HepG2 (cell line): ENCODE data around the gene GINS2. TPM values are rescaled to one million over a fixed set of nuclear protein-coding genes. Genes with fewer than 3 reads are reported as not detected.

ENCODE experiments used
- ATAC-seq: fragments of 200-7000 bp; cut with Tn5 transposase; 3 replicates; pipeline ENCODE4 v1.9.1; 2020; ENCODE audit warnings: mild to moderate bottlenecking, moderate library complexity
- BruUV-seq: library from RNA; stranded (reverse); fragments of 400-500 nt; replicated peaks from 2 replicates; lab custom pipeline; 2021; lab: Mats Ljungman, UMichigan
- CTCF ChIA-PET: fragments of 300-600 bp; formaldehyde crosslinking; extraction: SDS; loops from one replicate; lab custom pipeline; 2021; ENCODE audit warnings: low total read pairs, inconsistent platforms, low intra/inter-chr PET ratio; lab: Yijun Ruan, JAX
- POLR2A ChIA-PET: fragments of 350-600 bp; sonication (Branson Sonifier 250); formaldehyde crosslinking; loops from one replicate; lab custom pipeline; 2020; ENCODE audit warnings: antibody characterized with exemption, inconsistent platforms; lab: Yijun Ruan, JAX
- DNase-seq: peaks from one replicate; pipeline ENCODE4 v3.0.0-alpha.2; 2015; ENCODE audit warnings: low spot score
- FAIRE-seq: peaks from 3 replicates; lab custom pipeline; 2011; peaks lifted over from hg19 to GRCh38; lab: Jason Lieb, UNC
- H2AFZ ChIP-seq: one replicate; pipeline ENCODE4 v1.6.1; 2011; ENCODE audit warnings: low read length, inconsistent platforms
- H3K27ac ChIP-seq: fragments of 300-600 bp; 3 replicates; pipeline ENCODE4 v1.8.0; 2011; ENCODE audit warnings: mixed run types, mild to moderate bottlenecking, mixed read lengths, low read length, inconsistent platforms; ENCODE audit not compliant: insufficient read depth; ENCODE audit errors: extremely low read length
- H3K27me3 ChIP-seq, 2 experiments: fragments of 200-600 bp in 1 of 2; 2 replicates in 1 of 2; 3 replicates in 1 of 2; pipeline versions ENCODE4 v1.6.0 to v1.8.0; 2011; ENCODE audit warnings: low read length in 2 of 2, mild to moderate bottlenecking in 2 of 2, moderate library complexity in 2 of 2, inconsistent platforms in 1 of 2; ENCODE audit not compliant: insufficient read depth in 2 of 2, control insufficient read depth in 1 of 2
- H3K36me3 ChIP-seq, 2 experiments: fragments of 200-600 bp in 1 of 2; replicated peaks in 1 of 2; 2 replicates in 1 of 2; 3 replicates in 1 of 2; pipeline versions ENCODE4 v1.5.1 to v1.8.0; 2011; ENCODE audit warnings: low read length in 2 of 2, inconsistent platforms in 1 of 2; ENCODE audit not compliant: insufficient read depth in 2 of 2, control insufficient read depth in 1 of 2
- H3K4me1 ChIP-seq: 2 replicates; pipeline ENCODE4 v1.5.1; 2012; ENCODE audit warnings: low read length, inconsistent platforms; ENCODE audit not compliant: insufficient read depth
- H3K4me2 ChIP-seq: 2 replicates; pipeline ENCODE4 v1.6.0; 2011; ENCODE audit warnings: low read depth, low read length, inconsistent platforms
- H3K4me3 ChIP-seq, 3 experiments: fragments of 200-600 bp in 1 of 3; sonication (generic), shearing (Covaris generic) in 1 of 3; replicated peaks in 1 of 3; 2 replicates each; pipeline ENCODE4 v1.5.1; 2011 to 2016; ENCODE audit warnings: low read length in 3 of 3, inconsistent platforms in 2 of 3, low read depth in 2 of 3, mild to moderate bottlenecking in 2 of 3, control low read depth in 1 of 3, mixed read lengths in 1 of 3; ENCODE audit not compliant: insufficient read depth in 1 of 3
- H3K79me2 ChIP-seq: one replicate; pipeline ENCODE4 v1.6.1; 2011; ENCODE audit warnings: low read length, inconsistent platforms; ENCODE audit not compliant: insufficient read depth
- H3K9ac ChIP-seq: 2 replicates; pipeline ENCODE4 v1.6.0; 2011; ENCODE audit warnings: mild to moderate bottlenecking, low read depth, low read length, inconsistent platforms; ENCODE audit not compliant: insufficient read depth
- H3K9me3 ChIP-seq: 2 replicates; pipeline ENCODE4 v1.5.1; 2012; ENCODE audit warnings: mild to moderate bottlenecking, low read length
- H4K20me1 ChIP-seq: 2 replicates; pipeline ENCODE4 v1.6.0; 2011; ENCODE audit warnings: inconsistent platforms, mild to moderate bottlenecking, low read length, moderate library complexity; ENCODE audit not compliant: insufficient read depth
- ASH2L ChIP-seq: fragments of 300-600, 200-600 bp; sonication (generic); IDR thresholded peaks from 2 replicates; pipeline ENCODE4 v1.7.0; 2017; ENCODE audit warnings: low read depth, mild to moderate bottlenecking, moderate library complexity, mixed read lengths, low read length; ENCODE audit not compliant: insufficient read length
- ATF3 ChIP-seq: sonication (generic); formaldehyde crosslinking; IDR thresholded peaks from 2 replicates; pipeline ENCODE4 v1.4.0; 2020; ENCODE audit warnings: missing genetic modification reagents
- BHLHE40 ChIP-seq: IDR thresholded peaks from 2 replicates; pipeline ENCODE4 v1.6.1; 2011; ENCODE audit warnings: low read length, improper control_type of control experiment
- FOSL1 ChIP-seq: sonication (generic); formaldehyde crosslinking; IDR thresholded peaks from 2 replicates; pipeline ENCODE4 v1.9.0; 2021; ENCODE audit warnings: missing genetic modification reagents, borderline replicate concordance
- FOSL2 ChIP-seq: sonication (generic); formaldehyde crosslinking; IDR thresholded peaks from 2 replicates; pipeline ENCODE4 v1.4.0; 2020; ENCODE audit warnings: missing genetic modification reagents
- FOXA3 ChIP-seq: IDR thresholded peaks from 2 replicates; pipeline ENCODE4 v1.6.1; 2016; ENCODE audit warnings: missing genetic modification reagents, missing compliant biosample characterization
- FOXM1 ChIP-seq: sonication (generic); formaldehyde crosslinking; IDR thresholded peaks from 2 replicates; pipeline ENCODE4 v1.5.0; 2020; ENCODE audit warnings: missing genetic modification reagents
- HDAC1 ChIP-seq: sonication (generic); formaldehyde crosslinking; IDR thresholded peaks from 2 replicates; pipeline ENCODE4 v1.5.1; 2020; ENCODE audit warnings: mild to moderate bottlenecking, missing genetic modification reagents
- HNF4G ChIP-seq, 2 experiments: sonication (generic) in 1 of 2; formaldehyde crosslinking in 1 of 2; IDR thresholded peaks; 2 replicates each; pipeline versions ENCODE4 v1.4.0 to v1.6.1; 2011 to 2020; ENCODE audit warnings: borderline replicate concordance in 2 of 2, low read depth in 2 of 2, mild to moderate bottlenecking in 2 of 2, low read length in 1 of 2, missing genetic modification reagents in 1 of 2, moderate library complexity in 1 of 2
- ISL2 ChIP-seq: sonication (generic); formaldehyde crosslinking; IDR thresholded peaks from 2 replicates; pipeline ENCODE4 v1.5.0; 2020; ENCODE audit warnings: missing genetic modification reagents
- MIXL1 ChIP-seq: IDR thresholded peaks from 2 replicates; pipeline ENCODE4 v1.6.1; 2016
- NFRKB ChIP-seq: fragments of 450-650 bp; IDR thresholded peaks from 2 replicates; pipeline ENCODE4 v1.6.1; 2017
- NR2F1 ChIP-seq, 2 experiments: fragments of 450-650 bp in 1 of 2; formaldehyde crosslinking in 1 of 2; IDR thresholded peaks; 2 replicates each; pipeline versions ENCODE4 v1.5.0 to v1.6.1; 2016 to 2020; ENCODE audit warnings: mild to moderate bottlenecking in 1 of 2, missing compliant biosample characterization in 1 of 2, missing genetic modification reagents in 1 of 2, moderate library complexity in 1 of 2
- TEAD3 ChIP-seq: optimal IDR thresholded peaks from 2 replicates; pipeline ENCODE3; 2016; ENCODE audit warnings: borderline replicate concordance
- ZNF121 ChIP-seq: sonication (generic); formaldehyde crosslinking; IDR thresholded peaks from 2 replicates; pipeline ENCODE4 v1.5.0; 2020; ENCODE audit warnings: mild to moderate bottlenecking, missing genetic modification reagents
- ZNF788 ChIP-seq: sonication (generic); formaldehyde crosslinking; IDR thresholded peaks from 2 replicates; pipeline ENCODE4 v1.5.0; 2020; ENCODE audit warnings: mild to moderate bottlenecking, missing genetic modification reagents, borderline replicate concordance
- WGBS: methylation state at CpG from one replicate; pipeline ENCODE4 v1.1.6; 2017; ENCODE audit warnings: low lambda C conversion rate; 5-methylcytosine and 5-hydroxymethylcytosine counted together
- in situ Hi-C: cut with HindIII; loops from 2 replicates; pipeline ENCODE4 v1.10.0; 2017; ENCODE audit warnings: low pct_unique_long_range_greater_than_20kb; ENCODE audit not compliant: extremely low pct_ligation_motif_present
- intact Hi-C: fragments of 100-400 bp; cut with micrococcal nuclease; formaldehyde crosslinking; loops from one replicate; pipeline ENCODE4 v1.10.0; 2022; ENCODE audit not compliant: unreplicated experiment
- polyA plus RNA-seq, 8 experiments: library from polyadenylated mRNA; depleted of rRNA in 3 of 8; stranded (reverse) in 7 of 8; unstranded in 1 of 8; fragments of >200 nt; fragmentation: Illumina TruSeq in 4 of 8; extraction: Trizol in 4 of 8; gene quantifications; 2 replicates each; pipeline versions ENCODE4 v1.2.1 to v1.2.3, GENCODE V29; 2011 to 2016; ENCODE audit warnings: low read depth in 4 of 8, missing spikeins in 1 of 8, mixed read lengths in 1 of 8; ENCODE audit not compliant: insufficient read depth in 1 of 8
- total RNA-seq, 5 experiments: library from RNA; depleted of rRNA; stranded (reverse); fragments of >200 nt; fragmentation: Illumina TruSeq; extraction: Trizol; gene quantifications; 2 replicates each; pipeline ENCODE4 v1.2.3, GENCODE V29; 2016; ENCODE audit warnings: low read depth in 1 of 5
- TF ChIP-seq, protein P1 (sequence below): sonication (generic); formaldehyde crosslinking; IDR thresholded peaks from 2 replicates; pipeline ENCODE4 v1.5.1; 2020; ENCODE audit warnings: mild to moderate bottlenecking, missing genetic modification reagents, moderate library complexity
- TF ChIP-seq, protein P2 (sequence below): sonication (generic); formaldehyde crosslinking; IDR thresholded peaks from 2 replicates; pipeline ENCODE4 v1.8.0; 2023; ENCODE audit warnings: mild to moderate bottlenecking, missing genetic modification reagents

The GINS2 gene
- total and polyA plus RNA-seq, 2 of the 13 experiments (the other 11 are each of a cell fraction or from before 2014, with no cell fraction given) = 10.6 to 48.3 TPM

DNA sequence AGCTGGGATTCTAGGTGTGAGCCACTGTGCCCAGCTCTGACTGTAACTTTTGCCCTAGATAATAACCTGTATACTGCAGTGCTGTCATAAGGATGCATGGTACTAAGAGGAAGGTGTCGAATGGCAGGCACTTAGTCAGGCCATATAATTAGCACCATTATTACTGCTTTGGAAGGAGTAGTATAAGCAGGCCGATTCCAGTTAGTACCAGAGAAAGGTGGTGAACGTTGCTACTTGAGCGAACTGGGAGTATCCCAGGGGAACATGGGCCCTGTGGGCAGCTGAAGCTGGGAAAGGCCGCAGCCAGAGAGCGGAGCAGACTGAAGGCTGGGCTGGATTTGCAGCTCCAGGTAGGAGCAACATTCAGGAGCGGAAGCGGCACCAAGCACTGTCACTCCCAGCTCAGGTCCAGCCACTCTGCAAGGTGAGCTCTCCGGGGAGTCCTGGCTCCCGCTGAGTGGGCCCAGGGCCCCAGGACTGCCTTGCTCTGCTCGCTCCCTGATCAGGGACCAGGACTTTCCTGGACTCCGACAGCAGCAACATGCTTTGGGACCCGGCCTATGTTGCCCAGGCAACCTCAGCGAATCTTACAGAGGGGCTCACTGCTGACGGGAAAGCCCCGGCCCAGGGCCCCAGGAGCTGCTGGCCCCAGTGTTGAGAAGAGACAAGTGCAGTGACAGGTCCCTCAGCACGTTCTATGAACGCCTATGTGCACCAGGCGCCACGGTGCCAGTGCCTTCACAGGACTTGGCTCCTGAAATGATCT lies 33.6 kb upstream of the GINS2 start (continued):
- TF ChIP-seq, protein P1, sequence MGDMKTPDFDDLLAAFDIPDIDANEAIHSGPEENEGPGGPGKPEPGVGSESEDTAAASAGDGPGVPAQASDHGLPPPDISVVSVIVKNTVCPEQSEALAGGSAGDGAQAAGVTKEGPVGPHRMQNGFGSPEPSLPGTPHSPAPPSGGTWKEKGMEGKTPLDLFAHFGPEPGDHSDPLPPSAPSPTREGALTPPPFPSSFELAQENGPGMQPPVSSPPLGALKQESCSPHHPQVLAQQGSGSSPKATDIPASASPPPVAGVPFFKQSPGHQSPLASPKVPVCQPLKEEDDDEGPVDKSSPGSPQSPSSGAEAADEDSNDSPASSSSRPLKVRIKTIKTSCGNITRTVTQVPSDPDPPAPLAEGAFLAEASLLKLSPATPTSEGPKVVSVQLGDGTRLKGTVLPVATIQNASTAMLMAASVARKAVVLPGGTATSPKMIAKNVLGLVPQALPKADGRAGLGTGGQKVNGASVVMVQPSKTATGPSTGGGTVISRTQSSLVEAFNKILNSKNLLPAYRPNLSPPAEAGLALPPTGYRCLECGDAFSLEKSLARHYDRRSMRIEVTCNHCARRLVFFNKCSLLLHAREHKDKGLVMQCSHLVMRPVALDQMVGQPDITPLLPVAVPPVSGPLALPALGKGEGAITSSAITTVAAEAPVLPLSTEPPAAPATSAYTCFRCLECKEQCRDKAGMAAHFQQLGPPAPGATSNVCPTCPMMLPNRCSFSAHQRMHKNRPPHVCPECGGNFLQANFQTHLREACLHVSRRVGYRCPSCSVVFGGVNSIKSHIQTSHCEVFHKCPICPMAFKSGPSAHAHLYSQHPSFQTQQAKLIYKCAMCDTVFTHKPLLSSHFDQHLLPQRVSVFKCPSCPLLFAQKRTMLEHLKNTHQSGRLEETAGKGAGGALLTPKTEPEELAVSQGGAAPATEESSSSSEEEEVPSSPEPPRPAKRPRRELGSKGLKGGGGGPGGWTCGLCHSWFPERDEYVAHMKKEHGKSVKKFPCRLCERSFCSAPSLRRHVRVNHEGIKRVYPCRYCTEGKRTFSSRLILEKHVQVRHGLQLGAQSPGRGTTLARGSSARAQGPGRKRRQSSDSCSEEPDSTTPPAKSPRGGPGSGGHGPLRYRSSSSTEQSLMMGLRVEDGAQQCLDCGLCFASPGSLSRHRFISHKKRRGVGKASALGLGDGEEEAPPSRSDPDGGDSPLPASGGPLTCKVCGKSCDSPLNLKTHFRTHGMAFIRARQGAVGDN (CRISPR knock-in tag) = peak; percentile 20; the same call in 1 of the 2 replicates
- TF ChIP-seq MIXL1 (CRISPR knock-in tag) = no peak
- TF ChIP-seq, all 625 proteins: peak for 2

DNA sequence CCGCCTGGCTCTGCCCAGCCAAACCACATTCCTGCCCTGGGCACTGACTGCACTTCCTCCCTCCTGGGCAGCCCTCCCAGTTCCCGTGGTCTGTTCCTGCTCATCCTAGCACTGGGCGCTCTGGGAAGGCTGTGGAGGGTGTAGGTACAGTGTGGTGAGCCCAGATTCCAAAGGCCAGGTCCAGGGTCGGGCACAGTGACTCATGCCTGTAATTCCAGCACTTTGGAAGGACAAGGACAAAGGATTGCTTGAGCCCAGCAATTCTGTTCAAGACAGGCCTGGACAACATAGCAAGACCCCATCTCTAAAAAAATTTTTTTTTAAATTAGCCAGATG lies 31.5 kb upstream of the GINS2 start:
- in situ Hi-C loops = no loop called here
- FAIRE-seq = no peak
- H2AFZ ChIP-seq = no peak overlapping the region
- peak; percentile 57 for ATAC-seq
- POLR2A ChIA-PET = no interaction called here
- H3K27me3 ChIP-seq = peaks cover 4 to 32% of the 10 kb centered on the region in 2 experiments; a peak in 4 of 5 replicates
- peaks cover 18% of the 10 kb centered on the region for H3K4me1 ChIP-seq
- intact Hi-C loops = no loop called here
- H3K27ac ChIP-seq = no peak overlapping the region
- BruUV-seq = no TSS peak
- no peaks in the 10 kb centered on the region for H3K36me3 ChIP-seq
- H3K9me3 ChIP-seq = no peaks in the 10 kb centered on the region
- no peak overlapping the region for H3K4me2 ChIP-seq
- no peak overlapping the region for H3K4me3 ChIP-seq
- peaks cover 3% of the 10 kb centered on the region; the same call in 1 of the 2 replicates for H4K20me1 ChIP-seq
- peak; percentile 35 for DNase-seq
- no peak overlapping the region for H3K9ac ChIP-seq
- 13% methylated on average over 4 of the region's 4 CpGs for WGBS
- CTCF ChIA-PET = interaction anchor here (0.8 kb wide), 1 partner anchor 351 kb away, joined by 3 read pairs; no protein-coding TSS in a partner anchor
- no peaks in the 10 kb centered on the region for H3K79me2 ChIP-seq
- TF ChIP-seq ATF3 (peak; percentile 16; the same call in 1 of the 2 replicates), BHLHE40 (no peak), FOXM1 (no peak), ZNF121 (CRISPR knock-in tag) (peak; percentile 98), TEAD3 (CRISPR knock-in tag) (peak; percentile 63), ISL2 (CRISPR knock-in tag) (no peak), HDAC1 (CRISPR knock-in tag) (peak; percentile 53; the same call in 1 of the 2 replicates), ASH2L (no peak), HNF4G (IDR thresholded peaks at IDR 0.05; ENCODE audit: borderline replicate concordance, low read depth, low read length) (peak; percentile 68), HNF4G (CRISPR knock-in tag; IDR thresholded peaks at IDR 0.05; ENCODE audit: borderline replicate concordance, low read depth) (no peak; the same call in 1 of the 2 replicates), NFRKB (no peak), FOSL1 (CRISPR knock-in tag) (peak; percentile 50; the same call in 1 of the 2 replicates), FOSL2 (CRISPR knock-in tag) (peak; percentile 89), FOXA3 (no peak), ZNF788 (CRISPR knock-in tag) (no peak), NR2F1 (CRISPR knock-in tag; IDR thresholded peaks at IDR 0.05) (peak in 1 of 2 experiments; percentile 77; a peak in 2 of 4 replicates)
- TF ChIP-seq, protein P2, sequence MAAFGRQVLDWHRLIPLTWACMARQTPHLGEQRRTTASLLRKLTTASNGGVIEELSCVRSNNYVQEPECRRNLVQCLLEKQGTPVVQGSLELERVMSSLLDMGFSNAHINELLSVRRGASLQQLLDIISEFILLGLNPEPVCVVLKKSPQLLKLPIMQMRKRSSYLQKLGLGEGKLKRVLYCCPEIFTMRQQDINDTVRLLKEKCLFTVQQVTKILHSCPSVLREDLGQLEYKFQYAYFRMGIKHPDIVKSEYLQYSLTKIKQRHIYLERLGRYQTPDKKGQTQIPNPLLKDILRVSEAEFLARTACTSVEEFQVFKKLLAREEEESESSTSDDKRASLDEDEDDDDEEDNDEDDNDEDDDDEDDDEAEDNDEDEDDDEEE (CRISPR knock-in tag) = no peak
